Liver (tissue), 3 donors: ENCODE data around the gene GLIPR1L1.

Experiments
- CTCF ChIP-seq: fragments of 150-350 bp; IDR thresholded peaks from 2 replicates; pipeline ENCODE4 v1.5.1; 2017; ENCODE audit warnings: improper control_type of control experiment, low read depth, low read length; ENCODE audit not compliant: missing input control
- EGR1 ChIP-seq, 2 donors: IDR thresholded peaks; 2 replicates each; pipeline ENCODE4 v1.6.1; 2016 to 2018; ENCODE audit warnings: antibody characterized with exemption in 2 of 2, low read depth in 2 of 2
- FOXA1 ChIP-seq: IDR thresholded peaks from 2 replicates; pipeline ENCODE4 v1.6.1; 2016; ENCODE audit warnings: antibody characterized with exemption
- JUND ChIP-seq, 2 donors: IDR thresholded peaks; 2 replicates each; pipeline ENCODE4 v1.6.1; 2016; ENCODE audit warnings: antibody characterized with exemption in 2 of 2
- MAX ChIP-seq: IDR thresholded peaks from 2 replicates; pipeline ENCODE4 v1.6.1; 2016; ENCODE audit warnings: antibody characterized with exemption
- TF ChIP-seq, protein P1 (sequence below): IDR thresholded peaks from 2 replicates; pipeline ENCODE4 v1.6.1; 2016; ENCODE audit warnings: antibody characterized with exemption, mild to moderate bottlenecking
- donor health status: healthy.
- donor health status: healthy.

GRCh38 chr12:75291014-75291413 is 43.5 kb upstream of the GLIPR1L1 start:
- TF ChIP-seq CTCF, result no peak
- no peak for TF ChIP-seq MAX
- TF ChIP-seq, protein P1, sequence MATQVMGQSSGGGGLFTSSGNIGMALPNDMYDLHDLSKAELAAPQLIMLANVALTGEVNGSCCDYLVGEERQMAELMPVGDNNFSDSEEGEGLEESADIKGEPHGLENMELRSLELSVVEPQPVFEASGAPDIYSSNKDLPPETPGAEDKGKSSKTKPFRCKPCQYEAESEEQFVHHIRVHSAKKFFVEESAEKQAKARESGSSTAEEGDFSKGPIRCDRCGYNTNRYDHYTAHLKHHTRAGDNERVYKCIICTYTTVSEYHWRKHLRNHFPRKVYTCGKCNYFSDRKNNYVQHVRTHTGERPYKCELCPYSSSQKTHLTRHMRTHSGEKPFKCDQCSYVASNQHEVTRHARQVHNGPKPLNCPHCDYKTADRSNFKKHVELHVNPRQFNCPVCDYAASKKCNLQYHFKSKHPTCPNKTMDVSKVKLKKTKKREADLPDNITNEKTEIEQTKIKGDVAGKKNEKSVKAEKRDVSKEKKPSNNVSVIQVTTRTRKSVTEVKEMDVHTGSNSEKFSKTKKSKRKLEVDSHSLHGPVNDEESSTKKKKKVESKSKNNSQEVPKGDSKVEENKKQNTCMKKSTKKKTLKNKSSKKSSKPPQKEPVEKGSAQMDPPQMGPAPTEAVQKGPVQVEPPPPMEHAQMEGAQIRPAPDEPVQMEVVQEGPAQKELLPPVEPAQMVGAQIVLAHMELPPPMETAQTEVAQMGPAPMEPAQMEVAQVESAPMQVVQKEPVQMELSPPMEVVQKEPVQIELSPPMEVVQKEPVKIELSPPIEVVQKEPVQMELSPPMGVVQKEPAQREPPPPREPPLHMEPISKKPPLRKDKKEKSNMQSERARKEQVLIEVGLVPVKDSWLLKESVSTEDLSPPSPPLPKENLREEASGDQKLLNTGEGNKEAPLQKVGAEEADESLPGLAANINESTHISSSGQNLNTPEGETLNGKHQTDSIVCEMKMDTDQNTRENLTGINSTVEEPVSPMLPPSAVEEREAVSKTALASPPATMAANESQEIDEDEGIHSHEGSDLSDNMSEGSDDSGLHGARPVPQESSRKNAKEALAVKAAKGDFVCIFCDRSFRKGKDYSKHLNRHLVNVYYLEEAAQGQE, result no peak
- no peak for TF ChIP-seq EGR1 (IDR thresholded peaks at IDR 0.05; ENCODE audit: low read depth in 2 of 2)
- no peak for TF ChIP-seq FOXA1
- no peak for TF ChIP-seq JUND (IDR thresholded peaks at IDR 0.05)
